Effector memory CD4-positive, alpha-beta T cell (primary cell): ENCODE data around the gene RAE1.
"Not testable (repeated sequence)": the region's sequence is repeated elsewhere in the genome, so short reads cannot be mapped to it uniquely, and the experiment has no call there.

Source experiments
- DNase-seq, 3 donors: peaks; one replicate each; pipeline ENCODE4 v3.0.0-alpha.2; 2020
- H3K27ac ChIP-seq: 2 replicates; pipeline ENCODE4 v1.7.0; 2013; ENCODE audit warnings: mild to moderate bottlenecking, low read length, moderate library complexity; ENCODE audit not compliant: insufficient read depth, poor library complexity, severe bottlenecking
- H3K27me3 ChIP-seq: replicated peaks from 2 replicates; pipeline ENCODE4 v1.7.0; 2013; ENCODE audit warnings: mild to moderate bottlenecking, low read length; ENCODE audit not compliant: insufficient read depth, control insufficient read depth, poor library complexity, severe bottlenecking
- H3K36me3 ChIP-seq: 2 replicates; pipeline ENCODE4 v1.7.0; 2013; ENCODE audit warnings: mild to moderate bottlenecking, low read length, moderate library complexity; ENCODE audit not compliant: control insufficient read depth, insufficient read depth
- H3K4me1 ChIP-seq: 2 replicates; pipeline ENCODE4 v1.7.0; 2013; ENCODE audit warnings: low read length, mild to moderate bottlenecking; ENCODE audit not compliant: control insufficient read depth, insufficient read depth, poor library complexity, severe bottlenecking
- H3K4me3 ChIP-seq: 2 replicates; pipeline ENCODE4 v1.7.0; 2013; ENCODE audit warnings: low read length, low read depth, mild to moderate bottlenecking; ENCODE audit not compliant: insufficient read depth, poor library complexity, severe bottlenecking
- H3K9me3 ChIP-seq: 2 replicates; pipeline ENCODE4 v1.7.0; 2013; ENCODE audit warnings: mild to moderate bottlenecking, low read length, moderate library complexity; ENCODE audit not compliant: control insufficient read depth

The RAE1 gene

DNA sequence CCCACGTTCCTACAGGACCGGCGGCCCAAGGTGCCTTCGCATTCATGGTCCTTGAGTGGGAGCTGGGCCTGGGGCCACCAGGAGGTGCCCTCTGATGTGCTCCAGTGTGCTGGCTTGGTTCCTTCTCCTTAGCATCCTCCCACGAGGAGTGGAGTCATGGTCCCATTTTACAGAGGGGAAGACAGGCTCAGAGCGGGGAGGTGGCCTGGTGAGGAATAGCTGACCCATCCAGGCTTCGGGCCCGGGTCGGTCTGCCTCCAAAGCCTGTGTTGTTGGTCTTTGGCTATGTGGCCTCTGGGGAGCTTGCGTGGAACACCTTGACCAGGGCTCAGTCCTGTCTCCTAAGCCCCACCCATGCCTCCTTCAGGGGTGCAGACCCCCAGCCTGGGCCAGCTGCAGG is 62.9 kb downstream of the RAE1 start:
- H3K9me3 ChIP-seq: no peaks in the 10 kb centered on the region
- H3K27ac ChIP-seq: no peak overlapping the region
- H3K27me3 ChIP-seq: no peaks in the 10 kb centered on the region
- peaks cover 10% of the 10 kb centered on the region for H3K36me3 ChIP-seq
- peaks cover 3% of the 10 kb centered on the region for H3K4me1 ChIP-seq
- no peak overlapping the region for H3K4me3 ChIP-seq
- no peak for DNase-seq

DNA sequence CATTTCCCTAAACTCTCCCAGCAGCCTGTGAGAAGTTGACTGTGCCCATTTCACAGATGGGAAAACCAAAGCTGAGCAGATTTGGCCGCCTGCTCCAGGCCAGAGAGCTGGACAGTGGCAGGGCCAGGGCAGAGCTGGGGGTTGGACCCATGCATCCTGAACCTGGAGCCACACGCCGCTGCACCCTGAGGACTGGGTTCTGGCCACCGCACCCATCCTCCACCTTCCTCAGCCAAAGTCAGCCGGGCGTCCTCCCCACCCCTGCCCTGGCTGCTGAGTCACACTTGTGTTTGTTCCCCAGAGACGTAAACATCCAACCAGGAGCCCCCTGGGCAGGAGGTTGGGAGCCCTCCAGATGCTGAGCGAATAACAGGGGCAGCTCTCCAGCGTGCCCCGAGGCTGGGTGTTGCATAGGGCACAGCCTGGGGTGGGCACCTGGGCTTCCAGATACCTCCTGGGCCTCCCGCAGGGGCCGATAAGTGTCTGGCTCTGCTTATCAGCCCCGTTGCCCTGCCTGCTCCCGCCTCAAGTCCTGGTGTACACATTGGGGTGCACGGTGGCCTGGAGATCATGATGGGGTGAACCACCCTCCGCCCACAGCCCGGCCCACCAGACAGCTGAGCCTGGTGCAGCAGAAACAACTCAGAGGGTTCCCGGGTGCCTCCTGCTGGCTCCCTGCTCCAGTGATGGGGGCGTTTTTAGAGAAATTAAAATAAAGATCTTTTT is 64.0 kb downstream of the RAE1 start:
- Histone ChIP-seq H3K4me1 (peaks cover 3% of the 10 kb centered on the region), H3K27ac (no peak overlapping the region), H3K27me3 (no peaks in the 10 kb centered on the region), H3K36me3 (no peaks in the 10 kb centered on the region), H3K9me3 (no peaks in the 10 kb centered on the region), H3K4me3 (no peak overlapping the region)
- DNase-seq: no peak

DNA sequence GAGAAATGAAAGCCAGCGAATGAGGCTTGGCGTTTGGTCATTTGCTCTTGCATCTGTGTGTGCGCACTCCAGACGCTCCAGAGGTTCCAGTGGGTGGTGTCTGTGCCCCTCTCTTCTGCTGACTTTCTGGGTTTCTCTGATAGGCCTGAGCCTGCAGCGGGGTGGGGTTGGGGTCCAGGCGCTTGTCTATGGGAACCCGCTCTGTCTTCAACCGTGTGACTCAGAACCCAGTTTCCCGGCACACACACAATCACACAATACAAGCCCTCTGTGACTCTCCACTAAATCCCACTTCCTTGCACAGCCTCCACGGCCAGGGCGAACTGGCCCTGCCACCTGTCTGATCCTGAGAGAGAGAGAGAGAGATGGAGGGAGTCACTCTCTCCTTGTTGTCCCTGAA is 64.7 kb downstream of the RAE1 start:
- no peaks in the 10 kb centered on the region for H3K27me3 ChIP-seq
- H3K4me3 ChIP-seq: no peak overlapping the region
- DNase-seq: no peak
- no peaks in the 10 kb centered on the region for H3K9me3 ChIP-seq
- peaks cover 3% of the 10 kb centered on the region for H3K4me1 ChIP-seq
- H3K36me3 ChIP-seq: no peaks in the 10 kb centered on the region
- no peak overlapping the region for H3K27ac ChIP-seq

DNA sequence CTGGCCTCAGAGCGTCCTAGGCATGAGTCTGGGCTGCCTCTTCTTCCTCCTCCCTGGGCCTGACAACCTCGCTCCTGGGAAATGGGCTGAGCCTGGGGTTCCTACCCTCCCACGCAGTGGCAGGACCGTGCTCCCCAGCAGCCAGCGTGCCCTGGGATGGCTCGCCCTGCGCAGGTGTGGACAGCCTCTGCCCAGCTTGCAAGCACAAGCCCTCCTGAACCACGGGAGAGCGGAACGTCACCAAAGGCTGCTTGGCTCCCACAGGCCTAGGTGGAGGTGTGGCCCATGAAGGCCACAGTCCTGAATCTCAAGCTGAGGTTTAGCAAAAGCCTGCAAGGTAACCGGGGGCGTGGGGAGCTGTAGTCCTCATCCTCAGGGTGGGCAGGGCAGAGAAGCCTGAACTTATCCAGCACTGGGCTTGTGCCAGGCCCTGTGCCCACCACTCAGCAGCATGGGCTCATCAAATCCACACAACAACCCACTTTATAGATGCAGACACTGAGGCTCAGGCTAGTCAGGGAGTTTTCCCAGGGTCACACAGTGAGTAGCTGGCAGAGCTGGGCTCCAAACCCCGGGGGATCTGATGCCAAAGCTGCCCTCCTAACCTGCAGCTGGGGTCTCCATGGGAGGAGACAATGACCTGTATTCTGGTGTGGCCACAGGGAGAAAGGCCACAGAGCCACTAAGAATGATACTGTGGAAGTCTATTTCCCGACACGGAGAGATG is 65.4 kb downstream of the RAE1 start:
- Histone ChIP-seq H3K9me3 (no peaks in the 10 kb centered on the region), H3K27me3 (no peaks in the 10 kb centered on the region), H3K4me3 (no peak overlapping the region), H3K27ac (no peak overlapping the region), H3K36me3 (no peaks in the 10 kb centered on the region), H3K4me1 (peaks cover 3% of the 10 kb centered on the region)
- no peak for DNase-seq

DNA sequence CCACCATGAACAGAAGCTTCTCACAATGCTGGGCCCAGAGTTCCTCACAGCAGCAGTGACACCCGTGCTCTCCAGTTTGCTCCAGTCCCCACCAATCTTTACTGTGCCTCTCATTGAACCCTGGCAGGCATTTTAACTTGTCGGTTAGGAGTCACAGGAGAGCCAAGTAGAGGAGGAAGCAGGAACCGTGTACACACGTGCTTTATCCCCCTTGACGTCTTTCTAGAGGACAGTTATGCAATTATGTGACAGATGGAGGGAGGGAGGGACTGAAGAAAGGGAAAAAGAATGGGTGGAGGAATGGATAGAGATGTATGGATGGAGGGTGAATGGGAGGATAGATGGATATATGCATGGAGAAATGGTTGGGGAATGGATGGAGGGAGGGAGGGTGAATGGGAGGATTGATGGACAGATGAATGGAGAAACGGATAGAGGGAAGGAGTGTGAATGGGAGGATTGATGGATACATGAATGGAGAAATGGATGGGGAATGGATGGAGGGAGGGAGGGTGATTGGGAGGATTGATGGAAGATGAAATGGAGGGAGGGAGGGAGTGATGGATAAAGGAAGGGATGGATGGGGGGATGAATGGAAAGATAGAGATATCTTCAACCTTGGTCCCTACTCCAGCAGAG is 66.1 kb downstream of the RAE1 start:
- Histone ChIP-seq H3K4me3 (no peak overlapping the region), H3K27ac (no peak overlapping the region), H3K27me3 (no peaks in the 10 kb centered on the region), H3K4me1 (peaks cover 3% of the 10 kb centered on the region), H3K36me3 (no peaks in the 10 kb centered on the region), H3K9me3 (no peaks in the 10 kb centered on the region)
- DNase-seq: no peak

DNA sequence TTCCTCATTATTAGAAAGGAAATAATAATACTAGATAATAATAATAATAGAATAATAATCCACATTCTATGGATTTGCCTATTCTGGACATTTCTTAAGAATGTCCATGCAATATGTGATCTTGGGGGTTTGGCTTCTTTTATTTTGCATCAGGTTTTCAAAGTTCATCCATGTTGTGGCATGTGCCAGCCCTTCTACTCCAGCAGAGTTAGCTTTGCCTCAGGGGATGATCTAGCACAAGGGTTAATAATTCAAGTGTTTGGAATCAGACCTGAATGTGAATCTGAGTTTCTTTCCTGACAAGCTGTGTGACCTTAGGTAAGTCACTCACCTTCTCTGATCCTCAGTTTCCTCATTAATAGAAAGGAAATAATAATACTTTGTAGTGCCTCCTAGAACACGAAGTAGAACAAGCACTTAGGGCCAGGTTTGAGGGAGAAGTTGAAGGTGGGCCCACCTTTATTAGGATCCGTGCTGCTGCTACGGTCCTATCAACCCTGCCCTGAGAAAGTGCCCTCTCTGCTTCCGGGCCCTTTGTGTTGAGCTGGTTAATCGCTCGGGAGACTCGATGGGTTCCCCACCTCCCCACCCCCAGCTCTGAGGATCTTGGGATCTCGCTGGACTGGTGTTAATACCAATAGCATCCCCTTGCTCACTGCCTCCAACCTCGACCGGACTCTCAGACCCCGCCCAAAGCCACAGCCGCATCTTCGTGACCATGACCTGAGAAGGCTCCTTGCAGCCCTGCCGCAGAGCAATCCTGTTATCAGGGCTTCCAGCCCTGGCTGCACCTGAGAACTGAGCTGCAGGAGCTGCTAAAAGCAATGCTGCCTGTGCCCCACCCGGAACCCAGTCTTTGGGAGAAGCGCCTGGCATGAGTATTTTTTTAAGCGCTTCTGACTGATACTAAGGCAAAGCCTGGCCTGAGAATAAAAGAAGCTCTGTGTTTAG is 67.0 kb downstream of the RAE1 start:
- H3K27me3 ChIP-seq: no peaks in the 10 kb centered on the region
- H3K9me3 ChIP-seq: no peaks in the 10 kb centered on the region
- DNase-seq: no peak
- no peak overlapping the region for H3K4me3 ChIP-seq
- H3K27ac ChIP-seq: no peak overlapping the region
- H3K4me1 ChIP-seq: peaks cover 3% of the 10 kb centered on the region
- no peaks in the 10 kb centered on the region for H3K36me3 ChIP-seq

DNA sequence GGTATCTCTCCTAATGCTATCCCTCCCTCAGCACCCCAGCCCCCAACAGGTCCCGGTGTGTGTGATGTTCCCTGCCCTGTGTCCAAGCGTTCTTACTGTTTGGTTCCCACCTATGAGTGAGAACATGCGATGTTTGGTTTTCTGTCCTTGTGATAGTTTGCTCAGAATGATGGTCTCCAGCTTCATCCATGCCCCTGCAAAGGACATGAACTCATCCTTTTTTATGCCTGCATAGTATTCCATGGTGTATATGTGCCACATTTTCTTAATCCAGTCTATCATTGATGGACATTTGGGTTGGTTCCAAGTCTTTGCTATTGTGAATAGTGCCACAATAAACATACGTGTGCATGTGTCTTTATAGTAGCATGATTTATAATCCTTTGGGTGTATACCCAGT is 68.4 kb downstream of the RAE1 start:
- DNase-seq, H3K4me1 ChIP-seq, H3K9me3 ChIP-seq, H3K4me3 ChIP-seq, H3K27me3 ChIP-seq, H3K27ac ChIP-seq, H3K36me3 ChIP-seq: not testable (repeated sequence)

DNA sequence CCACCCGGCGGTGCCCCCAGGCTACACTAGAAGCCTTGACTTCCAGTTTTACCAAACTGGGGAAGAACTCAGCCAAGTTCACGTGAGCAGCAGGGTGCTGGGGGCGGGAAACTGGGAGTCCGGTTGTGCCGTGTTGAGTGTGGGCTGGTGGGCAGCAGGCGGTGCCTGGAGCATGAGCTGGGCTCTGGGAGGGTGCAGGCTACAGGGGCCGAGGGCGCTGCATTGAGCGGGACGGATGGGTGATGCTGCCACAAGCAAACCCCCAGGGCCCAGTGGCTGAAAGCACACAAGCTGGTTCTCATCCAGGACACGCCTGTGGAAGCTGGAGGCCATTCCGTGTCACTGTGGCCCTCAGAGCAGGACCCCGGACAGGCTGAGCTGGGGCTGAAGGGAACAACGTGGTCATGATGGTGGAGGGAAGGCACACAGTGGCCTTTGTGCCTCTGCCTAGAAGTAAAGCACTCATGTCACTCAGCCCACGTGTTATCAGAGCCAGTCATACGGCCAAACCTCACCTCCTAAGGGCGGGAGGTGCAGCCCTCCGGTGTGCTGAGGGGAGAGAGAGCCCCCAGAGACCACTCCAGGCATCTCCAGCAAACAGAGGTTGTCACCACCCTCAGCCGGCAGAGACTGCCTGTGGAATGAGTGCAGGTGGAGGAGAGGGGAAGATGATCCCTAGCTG is 69.7 kb downstream of the RAE1 start:
- no peak overlapping the region for H3K27ac ChIP-seq
- H3K9me3 ChIP-seq: no peaks in the 10 kb centered on the region
- H3K27me3 ChIP-seq: no peaks in the 10 kb centered on the region
- H3K4me3 ChIP-seq: no peak overlapping the region
- peaks cover 3% of the 10 kb centered on the region for H3K4me1 ChIP-seq
- DNase-seq: no peak
- H3K36me3 ChIP-seq: no peaks in the 10 kb centered on the region
